Measurements from ENCODE around the gene MACROD2. TPM values are rescaled to one million over a fixed set of nuclear protein-coding genes. Genes with fewer than 3 reads are reported as not detected.

MACROD2 gene
- total RNA-seq, 1 donor from 2014 or later = 6.7 TPM

DNA sequence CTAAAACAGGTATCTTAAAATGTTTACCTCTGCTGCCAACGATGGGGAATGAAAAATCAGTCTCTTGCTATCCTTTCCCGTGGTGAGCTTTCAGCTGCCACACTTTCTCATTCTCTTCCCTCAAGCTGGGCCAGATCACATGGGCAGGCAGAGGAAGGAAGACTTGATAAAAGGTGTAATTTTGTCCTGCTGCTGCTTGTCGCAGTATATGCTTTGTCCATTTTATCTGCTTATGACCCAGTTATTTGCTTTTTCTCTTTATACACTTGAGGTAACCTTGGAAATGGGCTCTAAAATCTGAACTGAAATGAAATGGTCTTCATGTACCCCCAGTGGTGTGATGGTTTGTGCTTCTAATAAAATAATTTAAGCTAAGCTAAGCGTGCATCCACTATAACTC, 1038.0 kb downstream of the MACROD2 start:
- Mint-ChIP-seq H3K27ac (no peak overlapping the region), H3K4me3 (no peak overlapping the region), H3K36me3 (no peaks in the 10 kb centered on the region), H3K9me3 (peaks cover 4% of the 10 kb centered on the region), H3K4me1 (ENCODE audit: unreplicated experiment) (peaks cover 18% of the 10 kb centered on the region), H3K27me3 (no peaks in the 10 kb centered on the region)
- no peak for DNase-seq (ENCODE audit: extremely low spot score, unreplicated experiment)
- TF ChIP-seq, protein P1, sequence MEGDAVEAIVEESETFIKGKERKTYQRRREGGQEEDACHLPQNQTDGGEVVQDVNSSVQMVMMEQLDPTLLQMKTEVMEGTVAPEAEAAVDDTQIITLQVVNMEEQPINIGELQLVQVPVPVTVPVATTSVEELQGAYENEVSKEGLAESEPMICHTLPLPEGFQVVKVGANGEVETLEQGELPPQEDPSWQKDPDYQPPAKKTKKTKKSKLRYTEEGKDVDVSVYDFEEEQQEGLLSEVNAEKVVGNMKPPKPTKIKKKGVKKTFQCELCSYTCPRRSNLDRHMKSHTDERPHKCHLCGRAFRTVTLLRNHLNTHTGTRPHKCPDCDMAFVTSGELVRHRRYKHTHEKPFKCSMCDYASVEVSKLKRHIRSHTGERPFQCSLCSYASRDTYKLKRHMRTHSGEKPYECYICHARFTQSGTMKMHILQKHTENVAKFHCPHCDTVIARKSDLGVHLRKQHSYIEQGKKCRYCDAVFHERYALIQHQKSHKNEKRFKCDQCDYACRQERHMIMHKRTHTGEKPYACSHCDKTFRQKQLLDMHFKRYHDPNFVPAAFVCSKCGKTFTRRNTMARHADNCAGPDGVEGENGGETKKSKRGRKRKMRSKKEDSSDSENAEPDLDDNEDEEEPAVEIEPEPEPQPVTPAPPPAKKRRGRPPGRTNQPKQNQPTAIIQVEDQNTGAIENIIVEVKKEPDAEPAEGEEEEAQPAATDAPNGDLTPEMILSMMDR (conservative IDR thresholded peaks at IDR 0.05) = no peak

DNA sequence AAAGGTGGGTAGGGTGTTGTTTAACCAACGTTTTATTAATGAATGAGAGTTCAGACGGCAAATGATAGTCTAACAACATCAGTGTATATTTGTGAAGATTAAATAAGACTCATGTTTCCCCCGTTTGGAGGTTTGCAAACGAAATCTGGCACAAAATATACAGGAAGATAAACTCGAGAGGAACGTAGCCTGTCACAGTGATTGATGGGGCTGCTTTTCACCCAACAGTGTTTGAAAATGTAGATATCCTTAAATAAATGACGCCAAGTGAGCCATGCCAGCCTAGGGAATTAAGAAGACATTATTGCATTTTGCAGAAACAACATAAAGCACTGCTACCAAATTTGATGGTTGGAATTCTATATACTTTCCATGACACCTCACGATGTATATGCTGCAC, 1038.6 kb downstream of the MACROD2 start:
- DNase-seq (ENCODE audit: extremely low spot score, unreplicated experiment) = no peak
- Mint-ChIP-seq H3K36me3 (no peaks in the 10 kb centered on the region), H3K27me3 (no peaks in the 10 kb centered on the region), H3K27ac (no peak overlapping the region), H3K4me3 (no peak overlapping the region), H3K9me3 (peaks cover 4% of the 10 kb centered on the region), H3K4me1 (ENCODE audit: unreplicated experiment) (peaks cover 18% of the 10 kb centered on the region)
- TF ChIP-seq, protein P1 (conservative IDR thresholded peaks at IDR 0.05) = no peak

DNA sequence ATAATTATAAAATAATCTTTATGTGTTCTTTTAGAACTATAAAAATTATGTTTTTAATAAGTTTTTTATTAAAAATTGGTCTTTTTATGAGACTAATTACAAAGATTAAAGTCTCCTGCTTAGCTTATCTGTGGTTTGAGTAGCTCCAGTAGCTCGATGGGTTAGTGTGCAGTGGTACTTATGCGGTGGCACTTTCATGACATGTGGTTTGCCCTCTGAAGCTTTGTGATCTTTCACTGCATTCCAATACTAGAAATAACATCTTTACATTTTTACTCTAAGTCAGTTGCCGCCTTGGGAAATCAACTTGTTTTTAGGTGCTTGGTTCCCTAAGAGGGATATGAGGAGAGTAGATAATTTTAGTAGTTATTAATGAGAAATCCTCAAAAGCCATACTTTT, 1041.6 kb downstream of the MACROD2 start:
- TF ChIP-seq, protein P1 (conservative IDR thresholded peaks at IDR 0.05) = no peak
- H3K4me3 Mint-ChIP-seq = no peak overlapping the region
- H3K27ac Mint-ChIP-seq = no peak overlapping the region
- no peaks in the 10 kb centered on the region for H3K36me3 Mint-ChIP-seq
- H3K9me3 Mint-ChIP-seq = peaks cover 9% of the 10 kb centered on the region
- H3K4me1 Mint-ChIP-seq (ENCODE audit: unreplicated experiment) = peaks cover 23% of the 10 kb centered on the region
- H3K27me3 Mint-ChIP-seq = no peaks in the 10 kb centered on the region
- no peak for DNase-seq (ENCODE audit: extremely low spot score, unreplicated experiment)

DNA sequence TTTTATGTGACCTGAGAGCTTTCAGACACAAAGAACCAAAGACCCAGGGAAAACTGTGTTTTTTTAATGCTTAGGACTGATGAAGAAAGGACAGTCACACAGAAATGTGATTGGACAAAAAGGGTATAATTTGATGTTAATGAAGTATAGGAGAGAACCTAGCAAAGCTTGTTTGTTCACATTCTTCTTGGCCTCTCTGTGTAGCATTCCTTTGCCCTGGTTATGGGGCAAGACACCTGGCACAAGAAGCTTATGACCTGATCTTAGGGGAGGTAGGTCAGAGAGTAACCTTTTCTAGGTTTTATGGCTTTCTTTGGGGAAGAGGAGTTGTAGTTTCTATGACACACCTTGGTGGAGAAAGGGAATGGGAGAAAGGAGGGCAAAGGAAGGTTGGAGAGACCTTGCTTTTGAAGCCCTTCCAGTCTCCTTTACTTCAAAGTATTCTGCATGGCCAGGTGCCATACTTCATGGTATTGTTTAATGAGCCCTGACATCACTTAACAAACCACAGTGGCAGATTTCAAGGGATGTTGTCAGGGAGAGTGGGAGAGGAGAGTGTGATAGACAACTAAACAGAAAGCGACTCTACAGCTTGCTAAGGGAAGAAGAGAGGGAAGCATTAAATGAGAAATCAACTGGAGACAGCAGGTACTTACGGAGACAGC, 1043.9 kb downstream of the MACROD2 start:
- DNase-seq (ENCODE audit: extremely low spot score, unreplicated experiment) = no peak
- peak overlapping the region; percentile 15 for H3K27ac Mint-ChIP-seq
- H3K36me3 Mint-ChIP-seq = no peaks in the 10 kb centered on the region
- H3K9me3 Mint-ChIP-seq = peaks cover 9% of the 10 kb centered on the region
- TF ChIP-seq, protein P1 (conservative IDR thresholded peaks at IDR 0.05) = no peak
- peaks cover 7% of the 10 kb centered on the region for H3K4me1 Mint-ChIP-seq (ENCODE audit: unreplicated experiment)
- H3K27me3 Mint-ChIP-seq = no peaks in the 10 kb centered on the region
- H3K4me3 Mint-ChIP-seq = no peak overlapping the region

DNA sequence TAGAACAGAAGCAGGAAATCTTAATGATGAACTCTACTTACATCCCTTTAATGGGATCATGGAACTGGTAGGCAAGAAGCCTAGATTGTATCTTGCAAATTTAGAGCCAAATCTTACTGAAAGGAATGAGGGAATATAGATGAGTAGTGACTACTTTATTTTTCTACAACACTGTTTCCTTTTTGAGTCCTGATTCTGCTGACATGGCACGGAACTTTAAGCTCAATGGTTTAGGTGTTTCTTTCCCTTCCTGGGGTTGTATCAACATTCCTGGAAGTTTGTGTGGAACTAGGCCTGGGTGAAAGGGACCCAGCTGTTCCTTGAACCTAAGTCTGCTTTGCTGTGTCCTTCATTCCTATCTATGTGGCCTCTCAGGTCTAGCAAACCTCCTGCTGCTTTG, 1047.4 kb downstream of the MACROD2 start:
- Mint-ChIP-seq H3K4me1 (ENCODE audit: unreplicated experiment) (peaks cover 21% of the 10 kb centered on the region), H3K9me3 (peaks cover 14% of the 10 kb centered on the region)
- TF ChIP-seq, protein P1 (conservative IDR thresholded peaks at IDR 0.05) = no peak

More for the DNA sequence above, 1047.4 kb downstream of the MACROD2 start:
- no peak for DNase-seq (ENCODE audit: extremely low spot score, unreplicated experiment)
- H3K27ac Mint-ChIP-seq = no peak overlapping the region
- H3K4me3 Mint-ChIP-seq = no peak overlapping the region
- no peaks in the 10 kb centered on the region for H3K27me3 Mint-ChIP-seq
- H3K36me3 Mint-ChIP-seq = no peaks in the 10 kb centered on the region
